GM12872 (cell line): ENCODE results near the gene PLCB1.

Source experiments
- TF ChIP-seq, protein P1 (sequence below): IDR thresholded peaks from 3 replicates; pipeline ENCODE4 v1.5.1; 2011; ENCODE audit warnings: low read depth, mild to moderate bottlenecking, low read length, moderate library complexity; ENCODE audit not compliant: insufficient read depth

The PLCB1 gene

DNA sequence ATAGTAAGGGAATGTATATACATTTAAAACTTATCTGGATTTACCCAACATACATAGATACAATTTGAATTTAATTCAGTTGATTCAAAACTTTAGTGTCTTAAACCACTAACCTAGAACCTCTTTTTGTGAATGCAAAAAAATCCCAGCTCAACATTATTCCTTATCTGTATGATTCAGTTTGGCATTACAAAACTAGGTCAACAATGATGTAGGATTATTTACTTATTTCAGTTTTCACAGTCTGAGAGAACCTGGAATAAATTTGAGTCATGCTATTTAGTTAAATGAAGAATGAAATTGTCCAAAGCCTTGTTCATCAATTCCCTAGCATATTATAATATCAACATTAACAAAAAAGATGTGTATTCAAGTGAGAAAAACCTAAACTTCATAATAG, 7.4 kb upstream of the PLCB1 start:
- TF ChIP-seq, protein P1, sequence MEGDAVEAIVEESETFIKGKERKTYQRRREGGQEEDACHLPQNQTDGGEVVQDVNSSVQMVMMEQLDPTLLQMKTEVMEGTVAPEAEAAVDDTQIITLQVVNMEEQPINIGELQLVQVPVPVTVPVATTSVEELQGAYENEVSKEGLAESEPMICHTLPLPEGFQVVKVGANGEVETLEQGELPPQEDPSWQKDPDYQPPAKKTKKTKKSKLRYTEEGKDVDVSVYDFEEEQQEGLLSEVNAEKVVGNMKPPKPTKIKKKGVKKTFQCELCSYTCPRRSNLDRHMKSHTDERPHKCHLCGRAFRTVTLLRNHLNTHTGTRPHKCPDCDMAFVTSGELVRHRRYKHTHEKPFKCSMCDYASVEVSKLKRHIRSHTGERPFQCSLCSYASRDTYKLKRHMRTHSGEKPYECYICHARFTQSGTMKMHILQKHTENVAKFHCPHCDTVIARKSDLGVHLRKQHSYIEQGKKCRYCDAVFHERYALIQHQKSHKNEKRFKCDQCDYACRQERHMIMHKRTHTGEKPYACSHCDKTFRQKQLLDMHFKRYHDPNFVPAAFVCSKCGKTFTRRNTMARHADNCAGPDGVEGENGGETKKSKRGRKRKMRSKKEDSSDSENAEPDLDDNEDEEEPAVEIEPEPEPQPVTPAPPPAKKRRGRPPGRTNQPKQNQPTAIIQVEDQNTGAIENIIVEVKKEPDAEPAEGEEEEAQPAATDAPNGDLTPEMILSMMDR, result no peak

DNA sequence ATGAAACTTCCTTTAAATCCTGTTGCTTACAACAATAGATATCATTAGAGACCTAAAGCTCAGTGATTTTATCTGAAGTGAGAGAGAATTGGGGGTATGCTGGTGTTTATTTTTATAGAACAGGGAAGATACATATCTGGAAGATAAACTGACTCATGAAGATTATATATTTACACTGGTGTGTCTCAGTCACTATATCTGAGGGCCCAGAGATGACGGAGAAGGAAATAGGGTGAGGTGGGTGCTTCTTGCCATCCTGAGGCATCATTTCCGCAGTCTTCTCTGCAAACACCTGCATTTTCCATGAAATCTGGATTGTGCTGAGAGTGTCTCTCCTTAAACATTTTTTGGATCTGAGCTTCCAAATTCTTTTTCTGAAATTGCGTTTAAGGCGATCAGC, 5.9 kb upstream of the PLCB1 start:
- TF ChIP-seq, protein P1, result no peak

DNA sequence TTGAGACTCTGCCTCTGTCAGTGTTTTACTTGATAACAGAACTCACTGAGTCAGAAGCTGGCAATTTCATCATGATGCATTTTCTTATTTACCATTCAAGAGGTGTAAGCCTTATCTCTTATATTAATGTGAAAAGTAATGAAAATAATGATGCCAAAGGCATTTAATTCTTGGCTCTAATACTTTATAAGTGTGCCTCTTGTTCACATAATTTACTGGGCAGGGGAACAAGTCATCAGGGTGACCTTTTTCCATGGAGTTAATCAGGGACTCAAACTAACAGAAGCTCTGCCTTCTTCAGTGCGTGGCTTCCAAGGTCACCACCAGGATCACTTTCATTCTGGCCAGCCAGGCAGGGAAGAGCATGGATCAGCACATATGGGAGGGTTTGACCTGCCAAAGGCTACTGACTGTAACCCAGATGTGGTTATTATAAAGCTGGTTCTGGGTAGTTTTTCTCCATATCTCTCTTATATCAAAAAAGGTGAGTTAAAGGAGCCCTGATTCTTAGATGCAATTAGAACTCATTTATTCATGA, 5.2 kb upstream of the PLCB1 start:
- TF ChIP-seq, protein P1, result no peak

DNA sequence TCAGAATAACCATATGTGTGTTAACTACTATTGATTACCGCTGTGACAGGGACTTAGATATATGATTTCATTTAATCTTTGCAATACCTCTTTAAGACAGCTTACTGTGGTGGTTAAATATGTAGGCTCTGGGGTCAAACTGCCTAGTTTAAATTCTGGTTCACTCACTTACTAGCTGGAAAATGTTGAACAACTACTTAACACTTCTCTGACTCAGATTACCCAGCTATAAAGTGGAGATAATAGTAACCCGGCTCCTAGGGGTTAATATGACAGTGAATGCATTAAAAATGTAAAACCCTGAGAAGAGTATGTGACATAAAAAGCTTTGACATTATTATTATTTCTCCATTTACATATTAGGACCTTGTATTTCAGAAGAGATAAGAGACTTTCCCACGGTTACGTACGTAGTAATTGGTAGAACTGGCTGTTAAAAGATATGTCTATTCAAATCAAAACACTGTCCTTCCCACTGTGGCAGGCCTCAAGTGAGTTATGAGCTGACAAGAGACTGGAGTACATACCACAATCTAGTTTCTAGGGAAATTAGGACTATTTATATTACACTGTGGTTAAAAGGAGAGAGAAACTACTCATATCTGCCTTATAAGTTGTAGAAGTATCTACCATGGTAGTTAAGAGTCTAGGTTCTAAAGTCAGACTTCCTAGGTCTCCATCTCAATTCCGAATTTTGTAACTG, 4.4 kb upstream of the PLCB1 start:
- TF ChIP-seq, protein P1, result no peak

DNA sequence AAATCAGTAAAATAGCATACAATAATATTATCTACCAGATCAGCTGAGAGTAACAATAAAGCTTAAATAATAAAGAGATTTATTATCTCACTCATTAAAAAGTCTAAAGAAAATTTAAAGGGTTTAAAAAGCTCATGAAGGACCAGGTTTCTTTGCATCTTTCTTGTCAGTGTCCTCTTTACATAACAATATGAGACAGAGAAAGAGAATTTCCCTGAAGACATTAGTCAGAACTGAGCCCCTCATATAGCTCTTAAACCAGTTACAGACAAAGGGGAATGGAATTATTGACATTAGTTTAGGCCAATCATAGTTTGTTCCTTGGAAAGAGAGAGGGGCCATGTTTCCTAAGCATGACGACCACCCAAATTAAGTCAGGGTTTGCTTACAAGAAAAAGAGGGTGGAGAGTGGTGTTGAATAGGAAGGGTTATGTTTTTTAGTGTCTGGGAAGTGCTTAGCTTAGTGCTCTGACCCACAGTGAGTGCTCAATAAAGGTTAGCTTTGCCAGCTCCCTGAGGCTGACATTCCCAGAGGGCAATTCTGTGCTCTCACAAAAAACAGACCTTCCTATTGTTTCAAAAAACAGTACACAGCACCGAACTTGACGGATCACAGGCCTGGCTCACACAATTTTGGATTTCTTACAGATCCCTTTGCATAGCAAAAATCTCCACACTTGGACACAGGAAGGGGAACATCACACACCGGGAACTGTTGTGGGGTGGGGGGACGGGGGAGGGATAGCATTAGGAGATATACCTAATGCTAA, 3.6 kb upstream of the PLCB1 start:
- TF ChIP-seq, protein P1, result no peak

DNA sequence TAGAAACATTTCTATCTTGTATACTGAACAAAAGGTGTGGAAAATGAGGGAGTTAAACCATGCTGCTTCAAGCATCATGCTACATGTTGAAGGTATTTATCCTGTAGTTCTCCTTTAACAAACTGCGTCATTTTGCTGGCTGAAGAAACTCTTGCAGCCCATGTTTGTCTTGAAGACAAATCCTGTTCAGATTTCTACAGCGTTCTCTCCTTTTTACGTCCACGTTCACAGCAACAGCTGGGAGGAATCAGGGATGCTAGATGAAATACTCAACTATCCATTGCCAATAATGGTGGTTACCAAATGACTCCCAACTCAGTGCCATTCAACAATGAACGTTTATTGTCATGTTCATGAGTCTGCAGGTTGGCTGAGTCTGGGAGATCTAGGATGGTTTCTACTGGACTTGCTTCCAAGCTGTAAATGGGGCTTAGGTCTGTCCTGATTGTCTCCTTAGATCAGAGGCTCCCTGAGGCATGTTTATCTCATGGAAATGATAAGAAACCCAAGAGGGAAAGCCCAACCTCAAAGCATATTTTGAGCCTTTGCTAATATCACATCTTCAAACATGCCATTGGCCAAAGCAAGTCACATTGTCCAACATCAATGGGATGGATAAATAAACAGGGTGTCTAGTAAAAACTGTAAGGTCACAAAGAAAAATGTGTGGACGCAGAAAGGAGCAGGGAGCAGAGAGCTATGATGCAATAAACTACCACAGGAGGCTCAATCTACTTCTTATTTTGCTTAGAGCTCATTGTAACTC, 2.7 kb upstream of the PLCB1 start:
- TF ChIP-seq, protein P1, result no peak
